HG02870 (cell line): Measurements from ENCODE around the gene C1orf159.
"Not testable (repeated sequence)": the region's sequence is repeated elsewhere in the genome, so short reads cannot be mapped to it uniquely, and the experiment has no call there.

Source experiments
- ATAC-seq: cut with Tn5 transposase; IDR thresholded peaks from one replicate; pipeline ENCODE4 v1.9.1; 2021; ENCODE audit warnings: mild to moderate bottlenecking, moderate library complexity; ENCODE audit not compliant: unreplicated experiment

The C1orf159 gene

DNA sequence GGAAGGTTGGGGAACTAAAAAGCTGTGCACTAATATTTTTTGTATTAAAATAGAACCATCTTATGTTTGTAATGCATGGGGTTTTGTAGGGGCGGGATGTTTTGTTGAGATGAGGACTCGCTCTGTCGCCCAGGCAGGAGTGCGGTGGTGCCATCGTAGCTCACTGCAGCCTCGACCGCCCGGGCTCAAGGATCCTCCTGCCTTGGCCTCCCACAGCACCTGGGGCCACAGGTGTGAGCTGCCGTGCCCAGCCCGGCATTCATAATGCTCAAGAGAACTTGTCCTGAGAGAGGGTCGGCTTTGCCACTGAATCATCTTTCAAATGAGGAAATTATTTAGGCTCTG lies 3.0 kb upstream of the C1orf159 start:
- no peak for ATAC-seq

DNA sequence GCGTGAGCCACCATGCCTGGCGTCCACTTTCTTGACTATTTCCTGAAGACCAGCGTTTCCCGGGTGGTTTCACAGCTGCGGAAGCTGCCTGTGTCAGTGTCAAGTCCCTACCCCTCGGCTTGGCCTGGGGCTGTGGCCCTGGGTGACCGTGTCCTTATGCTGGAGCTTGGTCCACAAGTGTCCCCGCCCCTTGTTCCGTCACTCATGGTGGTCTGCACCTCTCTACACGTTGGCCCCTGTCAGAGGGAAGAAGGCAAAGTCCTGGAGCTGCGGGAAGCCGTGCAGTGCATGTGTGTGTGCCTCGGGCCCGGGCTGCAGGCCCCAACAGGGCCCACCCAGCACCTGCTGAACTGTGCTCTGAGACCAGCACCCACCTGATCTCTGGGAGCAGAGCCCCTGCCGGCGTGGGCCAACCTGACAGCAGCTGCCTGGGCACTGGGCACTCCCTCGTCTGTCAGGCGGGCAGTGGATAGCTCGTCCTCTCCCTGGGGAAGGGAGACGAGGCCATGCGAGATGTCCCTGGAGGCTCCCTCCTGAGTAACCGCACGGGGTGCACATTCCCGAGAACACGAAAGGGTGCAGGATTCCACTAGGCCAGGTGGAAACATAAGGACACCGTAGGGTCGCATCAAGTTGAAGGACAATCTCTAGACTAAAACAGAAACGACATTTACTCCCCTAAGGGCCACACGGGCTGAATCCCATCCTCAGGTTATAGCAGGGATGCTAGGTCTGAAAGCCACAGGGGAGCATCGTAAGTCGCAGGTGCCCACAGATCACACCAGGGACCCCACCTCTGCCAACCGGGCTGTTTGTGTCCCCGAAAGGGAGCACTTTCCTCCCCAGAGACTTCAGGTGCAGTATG lies 2.4 kb upstream of the C1orf159 start:
- no peak for ATAC-seq

DNA sequence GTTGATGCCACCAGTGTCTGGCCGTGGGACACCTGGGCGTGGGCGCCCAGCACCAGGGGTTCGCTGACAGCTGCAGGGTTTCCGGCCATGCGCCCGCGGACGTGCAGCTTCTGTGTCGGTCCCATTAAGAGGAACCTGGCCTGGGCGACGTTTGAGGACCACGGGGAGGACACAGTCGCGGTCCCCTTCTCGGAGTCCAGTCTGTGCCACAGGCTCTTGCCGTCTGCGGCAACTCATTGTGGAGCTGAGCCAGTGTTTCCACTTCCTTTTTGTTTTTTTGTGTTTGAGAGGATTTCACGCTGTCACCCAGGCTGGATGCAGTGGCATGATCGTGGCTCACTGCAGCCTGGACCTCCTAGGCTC lies 1.6 kb upstream of the C1orf159 start:
- no peak for ATAC-seq

DNA sequence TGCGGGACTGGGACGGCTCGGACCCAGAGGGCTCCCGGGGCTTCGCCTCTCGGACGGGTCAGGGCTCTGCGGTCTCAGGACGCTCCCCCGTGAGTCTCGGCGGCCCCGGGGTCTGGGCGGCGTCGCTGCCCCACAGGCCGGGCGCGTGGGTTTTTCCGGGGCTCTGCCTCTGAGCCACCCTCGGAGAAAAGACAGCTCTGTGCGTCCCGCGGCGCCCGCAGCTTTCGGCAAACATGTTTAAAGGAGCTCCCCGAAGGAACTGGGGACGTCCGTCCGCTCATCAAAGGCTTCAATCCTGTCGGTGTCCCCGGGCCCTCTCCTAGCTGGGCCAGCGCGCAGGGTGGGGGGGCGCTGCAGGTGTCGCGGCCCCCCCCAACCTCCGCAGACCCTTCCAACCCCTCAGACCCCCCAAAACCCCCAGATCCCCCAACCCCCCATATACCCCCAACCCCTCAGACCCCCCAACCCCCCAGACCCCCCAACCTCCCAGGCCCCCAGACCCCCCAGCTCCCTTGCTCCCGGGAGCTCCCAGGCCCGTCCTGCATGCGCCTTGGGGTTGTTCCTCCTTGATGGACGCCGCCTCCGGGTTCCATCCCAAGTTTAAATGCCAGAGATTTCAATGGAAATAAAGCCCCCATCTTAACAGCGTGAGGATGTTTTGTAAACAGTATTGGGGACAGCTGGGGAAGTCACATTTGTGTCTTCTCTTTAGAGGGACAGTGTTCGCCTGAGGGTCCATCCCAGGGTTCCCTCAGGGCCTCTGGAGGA lies 996 bp upstream of the C1orf159 start:
- no peak for ATAC-seq

DNA sequence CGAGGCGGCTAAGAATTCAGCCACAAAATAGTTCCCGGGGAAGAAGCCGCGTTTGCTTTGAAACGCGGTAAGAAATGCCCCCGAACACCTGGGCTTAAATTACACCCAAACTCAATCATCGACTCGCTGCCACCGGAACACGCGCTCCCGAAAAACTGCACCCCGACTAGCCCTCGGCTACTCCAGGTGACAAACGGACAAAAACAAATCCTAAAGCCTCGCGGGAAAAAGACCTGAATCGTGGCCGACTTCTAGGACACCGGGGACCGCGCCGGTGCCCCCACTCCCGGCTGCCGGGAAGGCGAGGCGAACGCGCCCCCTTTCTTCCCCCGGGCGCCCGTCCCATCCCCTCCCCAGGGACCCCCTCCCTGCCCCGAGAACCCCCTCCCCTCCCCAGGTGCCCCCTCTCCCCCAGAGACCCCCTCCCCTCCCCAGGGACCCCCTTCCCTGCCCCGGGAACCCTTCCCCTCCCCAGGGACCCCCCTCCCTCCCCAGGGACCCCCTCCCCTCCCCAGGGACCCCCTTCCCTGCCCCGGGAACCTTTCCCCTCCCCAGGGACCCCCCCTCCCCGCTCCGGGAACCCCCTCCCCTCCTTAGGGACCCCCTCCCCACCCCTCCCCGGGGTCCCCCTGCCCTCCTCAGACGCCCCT lies 628 bp downstream of the C1orf159 start:
- no peak for ATAC-seq

DNA sequence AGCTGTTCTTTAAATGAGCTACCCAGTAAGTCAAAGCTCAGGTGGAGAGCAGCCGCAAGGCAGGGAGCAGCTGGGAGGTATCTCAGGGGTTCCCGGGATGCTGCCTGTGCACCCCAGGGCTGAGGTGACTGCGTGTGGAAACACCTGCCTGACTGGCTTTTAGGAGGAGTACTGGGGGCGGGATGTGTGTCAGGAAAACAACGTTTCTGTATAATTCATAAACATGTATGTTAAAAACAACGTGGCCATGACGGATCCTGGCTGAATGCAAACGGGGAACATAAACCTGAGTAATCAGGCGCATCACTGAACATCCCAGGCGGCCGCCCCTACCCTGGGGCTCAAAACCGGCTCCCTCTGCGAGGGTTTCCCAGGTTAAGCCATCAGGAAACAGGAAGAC lies 1.5 kb downstream of the C1orf159 start:
- ATAC-seq: no peak

DNA sequence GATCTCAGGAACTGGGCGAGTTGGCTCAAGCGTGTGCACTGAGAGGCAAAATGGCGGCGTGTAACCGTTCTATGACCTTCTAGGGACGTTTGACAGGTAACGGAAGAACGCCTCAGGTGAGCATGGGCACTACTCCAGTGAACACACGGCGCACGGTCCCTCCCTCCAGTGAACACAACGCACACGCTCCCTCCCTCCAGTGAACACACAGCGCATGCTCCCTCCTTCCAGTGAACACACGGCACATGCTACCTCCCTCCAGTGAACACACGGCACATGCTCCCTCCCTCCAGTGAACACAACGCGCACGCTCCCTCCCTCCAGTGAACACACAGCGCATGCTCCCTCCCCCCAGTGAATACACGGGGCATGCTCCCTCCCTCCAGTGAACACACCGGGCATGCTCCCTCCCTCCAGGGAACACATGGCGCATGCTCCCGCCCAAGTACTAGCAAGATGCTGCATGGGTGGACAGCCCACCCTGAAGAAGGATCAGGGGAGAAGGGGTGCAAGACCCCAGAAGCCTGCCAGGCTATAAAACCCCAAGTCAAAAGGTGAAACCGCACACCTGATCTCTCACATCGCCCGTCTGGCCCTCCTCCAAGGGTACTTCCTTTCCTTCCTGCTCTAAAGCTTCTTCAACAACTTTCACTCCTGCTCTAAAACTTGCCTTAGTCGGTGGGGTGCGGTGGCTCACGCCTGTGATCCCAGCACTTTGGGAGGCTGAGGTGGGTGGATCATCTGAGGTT lies 3.5 kb downstream of the C1orf159 start:
- no peak for ATAC-seq

DNA sequence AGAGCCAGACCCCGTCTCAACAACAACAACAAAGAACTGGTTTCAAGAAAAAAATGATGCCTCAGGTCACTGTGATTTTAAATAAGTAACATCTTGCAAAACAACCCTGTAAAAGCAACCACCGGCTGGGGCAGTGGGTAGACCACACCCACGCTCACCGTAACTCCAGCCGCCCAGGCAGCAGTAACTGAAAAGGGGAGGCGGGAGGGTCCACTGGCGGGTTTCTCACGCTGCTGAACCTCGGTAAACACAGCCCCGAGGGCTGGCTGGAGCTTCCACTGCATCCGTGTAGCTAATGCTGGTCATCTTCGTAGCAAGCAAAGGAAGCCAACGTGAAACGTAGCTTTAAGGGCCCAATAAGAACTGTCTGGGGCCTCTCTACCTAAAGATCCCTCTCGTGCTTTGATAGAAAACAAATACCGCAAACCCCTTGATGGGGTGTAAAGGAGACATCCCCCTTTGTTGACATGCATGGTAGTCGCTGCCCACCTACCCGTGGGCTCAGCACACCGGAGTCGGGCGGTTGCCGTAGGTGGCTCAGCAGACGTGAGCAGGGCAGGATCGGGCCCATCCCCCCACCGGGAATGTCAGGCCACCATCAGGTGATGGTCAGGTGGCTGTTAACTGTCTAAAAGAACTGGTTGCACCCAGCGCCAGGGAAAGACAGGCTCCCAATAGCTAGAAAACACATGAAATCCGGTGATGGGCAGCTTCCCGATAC lies 4.2 kb downstream of the C1orf159 start:
- no peak for ATAC-seq

DNA sequence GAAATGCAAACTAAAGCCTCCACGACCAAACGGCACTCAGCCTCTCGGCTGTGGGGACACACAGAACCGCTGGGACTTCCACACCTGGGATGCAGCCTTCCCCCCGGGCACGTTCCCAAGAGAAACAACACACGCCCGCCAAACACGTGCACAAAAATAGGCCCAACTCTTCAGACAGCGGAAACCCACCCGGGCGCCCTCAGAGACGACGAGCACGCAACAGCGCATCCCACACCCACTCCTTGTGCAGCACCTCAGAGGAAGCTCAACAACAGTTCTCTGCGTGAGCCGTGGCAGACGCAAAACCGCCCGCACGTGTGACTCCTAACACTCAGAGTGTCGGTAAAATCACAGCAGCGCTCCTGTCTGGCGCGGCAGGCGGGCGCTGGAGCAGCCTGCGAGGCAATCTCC lies 5.3 kb downstream of the C1orf159 start:
- no peak for ATAC-seq

DNA sequence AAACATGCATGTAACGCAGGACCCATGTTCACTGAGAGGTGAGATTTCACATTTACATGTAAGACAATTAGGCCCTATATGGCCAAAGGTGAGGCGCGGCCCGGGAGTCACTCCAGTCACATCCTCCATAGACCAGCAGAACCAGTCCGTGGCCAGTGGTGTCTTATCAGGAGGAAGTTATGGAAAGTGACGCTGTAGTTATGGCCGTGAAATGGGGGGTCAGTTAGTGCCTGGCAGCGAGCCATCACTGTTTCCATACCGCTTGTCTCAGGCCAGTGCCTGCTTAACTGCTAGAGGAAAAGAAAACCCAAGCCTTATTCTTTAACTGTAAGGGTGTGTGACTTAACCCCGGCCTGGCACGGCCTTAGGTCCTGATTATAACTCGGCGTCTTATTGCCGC lies 6.1 kb downstream of the C1orf159 start:
- no peak for ATAC-seq

DNA sequence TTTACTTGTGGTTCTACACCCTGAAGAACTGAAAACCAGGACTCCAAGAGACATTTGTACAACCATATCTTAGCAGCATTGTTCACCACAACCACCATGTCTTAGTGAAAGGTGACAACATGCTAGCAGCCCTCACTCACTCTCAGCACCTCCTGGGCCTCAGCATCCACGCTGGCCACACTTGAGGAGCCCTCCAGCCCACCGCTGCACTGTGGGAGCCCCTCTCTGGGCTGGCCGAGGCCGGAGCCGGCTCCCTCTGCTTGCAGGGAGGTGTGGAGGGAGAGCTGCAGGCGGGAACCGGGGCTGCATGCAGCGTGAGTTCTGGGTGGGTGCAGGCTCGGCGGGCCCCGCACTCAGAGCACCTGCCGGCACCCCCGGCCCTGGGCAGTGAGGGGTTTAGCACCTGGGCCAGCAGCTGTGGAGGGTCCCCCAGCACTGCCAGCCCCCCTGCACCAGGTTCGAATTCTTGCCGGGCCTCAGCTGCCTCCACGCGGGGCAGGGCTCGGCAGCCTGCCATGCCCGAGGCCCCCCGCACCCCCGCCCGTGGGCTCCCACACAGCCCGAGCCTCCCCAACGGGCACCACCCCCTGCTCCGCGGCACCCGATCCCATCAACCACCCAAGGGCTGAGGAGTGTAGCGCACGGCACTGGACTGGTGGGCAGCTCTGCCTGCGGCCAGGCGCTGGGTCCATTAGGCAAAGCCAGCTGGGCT lies 9.2 kb downstream of the C1orf159 start:
- no peak for ATAC-seq

DNA sequence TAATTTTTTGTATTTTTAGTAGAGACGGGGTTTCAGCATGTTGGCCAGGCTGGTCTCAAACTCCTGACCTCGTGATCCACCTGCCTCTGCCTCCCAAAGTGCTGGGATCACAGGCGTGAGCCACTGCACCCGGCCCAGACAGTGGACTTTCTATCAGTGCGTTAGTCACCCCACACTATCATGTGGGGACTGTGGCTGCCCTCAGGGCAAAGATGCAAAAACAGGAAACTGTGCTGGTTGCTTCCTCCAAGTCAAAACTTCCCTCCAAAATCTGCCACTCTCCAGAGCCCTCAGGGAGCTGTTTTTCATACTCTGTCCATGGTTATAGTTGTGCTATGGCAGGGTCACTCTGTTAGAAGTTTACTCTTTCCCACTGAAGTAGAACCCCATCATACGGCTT lies 11.7 kb downstream of the C1orf159 start:
- ATAC-seq: not testable (repeated sequence)

DNA sequence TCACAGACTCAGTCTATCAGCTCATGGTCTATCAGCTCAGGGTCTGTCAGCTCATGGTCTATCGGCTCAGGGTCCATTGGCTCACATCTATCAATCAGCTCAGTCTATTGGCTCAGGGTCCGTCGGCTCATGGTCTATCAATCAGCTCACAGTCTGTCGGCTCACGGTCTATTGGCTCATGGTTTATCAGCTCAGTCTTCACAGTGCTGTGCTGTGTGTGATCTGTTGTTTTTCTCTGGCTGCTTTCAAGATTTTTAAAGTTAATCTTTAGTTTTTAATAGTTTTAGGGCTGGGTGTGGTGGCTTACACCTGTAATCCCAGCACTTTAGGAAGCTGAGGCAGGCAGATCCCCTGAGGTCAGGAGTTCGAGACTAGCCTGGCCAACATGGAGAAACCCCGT lies 14.4 kb downstream of the C1orf159 start:
- no peak for ATAC-seq

DNA sequence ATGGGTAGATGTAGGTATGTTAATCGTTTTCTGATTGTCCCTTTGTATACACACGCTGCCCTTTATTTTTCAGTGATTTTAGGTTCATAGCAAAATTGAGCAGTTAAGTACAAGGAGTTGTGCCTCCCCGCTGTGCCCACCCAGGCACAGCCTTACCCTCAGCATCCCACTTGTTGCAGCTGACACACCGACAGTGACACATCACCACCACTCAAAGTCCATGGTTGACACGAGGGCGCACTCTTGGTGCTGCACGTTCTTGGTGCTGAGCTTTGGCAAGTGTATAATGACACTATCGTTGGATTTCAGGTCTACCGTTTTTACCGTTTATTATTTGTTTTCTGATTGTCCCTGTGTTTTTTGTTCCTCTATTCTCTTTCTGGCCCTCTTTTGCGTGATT lies 15.6 kb downstream of the C1orf159 start:
- no peak for ATAC-seq

DNA sequence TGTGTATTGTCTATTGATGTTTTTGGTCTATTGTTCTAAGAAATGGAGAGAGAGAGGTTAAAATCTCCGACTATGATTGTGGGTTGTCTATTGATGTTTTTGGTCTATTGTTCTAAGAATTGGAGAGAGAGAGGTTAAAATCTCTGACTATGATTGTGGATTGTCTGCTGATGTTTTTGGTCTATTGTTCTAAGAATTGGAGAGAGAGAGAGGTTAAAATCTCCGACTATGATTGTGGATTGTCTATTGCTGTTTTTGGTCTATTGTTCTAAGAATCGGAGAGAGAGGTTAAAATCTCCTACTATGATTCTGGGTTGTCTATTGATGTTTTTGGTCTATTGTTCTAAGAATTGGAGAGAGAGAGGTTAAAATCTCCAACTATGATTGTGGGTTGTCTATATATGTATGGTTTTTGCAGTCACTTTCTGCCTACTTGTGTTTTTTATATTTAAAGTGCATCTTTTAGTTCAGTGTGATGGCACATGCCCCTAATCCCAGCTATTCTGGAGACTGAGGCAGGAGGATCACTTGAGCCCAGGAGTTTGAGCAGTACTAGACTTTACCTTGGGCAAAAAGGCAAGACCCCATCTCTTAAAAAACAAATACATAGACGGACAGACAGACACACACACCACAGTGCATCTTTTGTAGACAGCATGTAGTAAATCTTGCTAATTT lies 16.2 kb downstream of the C1orf159 start:
- no peak for ATAC-seq

DNA sequence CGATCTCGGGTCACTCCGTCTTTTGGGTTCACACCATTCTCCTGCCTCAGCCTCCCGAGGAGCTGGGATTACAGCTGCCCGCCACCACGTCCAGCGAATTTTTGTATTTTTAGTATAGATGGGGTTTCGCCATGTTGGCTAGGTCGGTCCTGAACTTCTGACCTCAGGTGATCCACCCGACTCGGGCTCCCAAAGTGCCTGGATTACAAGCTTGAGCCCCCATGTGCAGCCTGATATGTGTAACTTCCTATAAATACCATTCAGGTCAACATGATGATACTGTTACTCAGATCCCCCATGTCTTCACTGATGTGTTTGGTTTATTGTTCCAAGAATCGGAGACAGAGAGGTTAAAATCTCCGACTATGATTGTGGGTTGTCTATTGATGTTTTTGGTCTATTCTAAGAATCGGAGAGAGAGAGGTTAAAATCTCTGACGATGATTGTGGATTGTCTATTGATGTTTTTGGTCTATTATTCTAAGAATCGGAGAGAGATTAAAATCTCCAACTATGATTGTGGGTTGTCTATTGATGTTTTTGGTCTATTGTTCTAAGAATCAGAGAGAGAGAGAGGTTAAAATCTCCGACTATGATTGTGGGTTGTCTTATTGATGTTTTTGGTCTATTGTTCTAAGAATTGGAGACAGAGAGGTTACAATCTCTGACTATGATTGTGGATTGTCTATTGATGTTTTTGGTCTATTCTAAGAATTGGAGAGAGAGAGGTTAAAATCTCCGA lies 17.0 kb downstream of the C1orf159 start:
- ATAC-seq: no peak

DNA sequence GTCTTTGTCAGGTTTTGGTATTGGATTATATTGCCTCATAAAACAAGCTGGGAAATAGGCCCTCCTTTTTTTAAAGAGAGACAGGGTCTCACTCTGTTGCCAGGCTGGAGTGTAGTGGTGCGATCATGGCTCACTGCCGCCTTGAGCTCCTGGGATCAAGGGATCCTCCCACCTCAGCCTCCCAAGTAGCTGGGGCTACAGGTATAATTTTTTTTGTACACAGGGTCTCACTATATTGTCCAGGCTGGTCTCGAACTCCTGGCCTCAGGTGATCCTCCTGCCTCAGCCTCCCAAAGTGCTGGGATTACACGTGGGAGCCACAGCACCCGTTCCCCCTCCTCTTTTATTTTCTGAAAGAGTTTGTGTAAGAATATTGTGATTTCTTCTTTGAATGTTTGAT lies 19.8 kb downstream of the C1orf159 start:
- ATAC-seq: not testable (repeated sequence)

DNA sequence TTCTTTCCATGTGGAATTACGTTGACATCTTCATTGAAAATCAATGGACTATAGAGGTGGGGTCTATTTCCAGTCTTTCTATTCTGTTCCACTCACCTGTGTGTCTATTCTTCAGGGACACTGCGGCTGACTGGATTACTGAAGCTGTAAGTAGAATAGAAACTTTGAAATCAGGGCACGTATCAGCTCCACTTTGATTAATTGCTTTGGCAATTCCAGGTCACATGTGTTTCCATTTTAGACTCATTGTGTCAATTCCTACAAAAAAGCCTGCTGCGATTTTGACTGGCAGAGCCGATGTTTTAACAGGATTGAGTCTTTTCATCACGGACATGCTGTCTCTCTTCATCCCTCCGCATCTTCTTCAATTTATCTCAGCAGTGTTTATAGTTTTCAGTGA lies 20.9 kb downstream of the C1orf159 start:
- no peak for ATAC-seq

DNA sequence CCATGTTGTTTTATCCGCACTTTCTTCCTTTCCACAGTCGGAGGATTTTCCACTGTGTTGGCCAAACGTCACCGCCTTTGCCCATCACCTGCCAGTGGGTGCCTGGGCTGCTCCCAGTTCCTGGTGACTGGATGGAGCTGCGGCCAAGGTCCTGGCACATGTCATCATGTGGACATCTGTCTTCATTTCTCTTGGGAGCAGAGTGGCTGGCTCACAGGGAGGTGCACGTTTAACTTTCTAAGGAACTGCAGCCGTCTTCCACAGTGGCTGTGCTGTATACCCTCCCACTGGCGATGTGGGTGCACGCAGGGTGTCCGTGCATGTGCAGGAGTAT lies 22.3 kb downstream of the C1orf159 start:
- ATAC-seq: no peak
